MM.1S (cell line): Measurements from ENCODE around the gene CEP68.

ENCODE experiments used
- DNase-seq: peaks from one replicate; pipeline ENCODE4 v3.0.0-alpha.2; 2015
- H2AFZ ChIP-seq: fragments of 300-600 bp; sonication (generic); 2 replicates; pipeline ENCODE4 v1.6.0; 2016; ENCODE audit warnings: antibody characterized with exemption, low read length
- H3F3A ChIP-seq: fragments of 300-600 bp; sonication (generic); 2 replicates; pipeline ENCODE4 v1.6.1; 2016; ENCODE audit warnings: mild to moderate bottlenecking, antibody characterized with exemption, low read length, moderate library complexity, mixed read lengths; ENCODE audit not compliant: insufficient read depth
- H3K27ac ChIP-seq: fragments of 300-600 bp; sonication (generic); 2 replicates; pipeline ENCODE4 v1.5.1; 2016; ENCODE audit warnings: mild to moderate bottlenecking, low read length
- H3K27me3 ChIP-seq: fragments of 300-600 bp; sonication (generic); replicated peaks from 2 replicates; pipeline ENCODE4 v1.6.0; 2016; ENCODE audit warnings: low read length; ENCODE audit not compliant: insufficient read depth
- H3K36me3 ChIP-seq: fragments of 300-600 bp; sonication (generic); replicated peaks from 2 replicates; pipeline ENCODE4 v1.6.1; 2016; ENCODE audit warnings: mild to moderate bottlenecking, low read length, mixed read lengths; ENCODE audit not compliant: insufficient read depth
- H3K4me1 ChIP-seq: fragments of 300-600 bp; sonication (generic); 2 replicates; pipeline ENCODE4 v1.6.1; 2016; ENCODE audit warnings: low read length, mixed read lengths
- H3K4me2 ChIP-seq: fragments of 300-600 bp; sonication (generic); 2 replicates; pipeline ENCODE4 v1.6.0; 2016; ENCODE audit warnings: low read depth, low read length
- H3K4me3 ChIP-seq: fragments of 300-600 bp; sonication (generic); 2 replicates; pipeline ENCODE4 v1.5.1; 2016; ENCODE audit warnings: low read length, mixed read lengths
- H3K79me2 ChIP-seq: fragments of 300-600 bp; sonication (generic); 2 replicates; pipeline ENCODE4 v1.6.1; 2016; ENCODE audit warnings: mixed run types, low read length, mixed read lengths
- H3K9ac ChIP-seq: fragments of 300-600 bp; sonication (generic); 2 replicates; pipeline ENCODE4 v1.6.1; 2016; ENCODE audit warnings: low read length, mixed read lengths
- H3K9me2 ChIP-seq: fragments of 300-600 bp; sonication (generic); replicated peaks from 2 replicates; pipeline ENCODE4 v1.6.1; 2016; ENCODE audit warnings: mild to moderate bottlenecking, low read length, mixed read lengths; ENCODE audit not compliant: insufficient read depth
- H3K9me3 ChIP-seq: fragments of 300-600 bp; sonication (generic); replicated peaks from 2 replicates; pipeline ENCODE4 v1.6.1; 2016; ENCODE audit warnings: mild to moderate bottlenecking, low read length, mixed read lengths; ENCODE audit not compliant: insufficient read depth
- H4K20me1 ChIP-seq: fragments of 300-600 bp; sonication (generic); 2 replicates; pipeline ENCODE4 v1.6.1; 2016; ENCODE audit warnings: mild to moderate bottlenecking, low read length, moderate library complexity, mixed read lengths; ENCODE audit not compliant: insufficient read depth
- EZH2 ChIP-seq: fragments of 300-600 bp; sonication (generic); optimal IDR thresholded peaks from 2 replicates; pipeline ENCODE3; 2017; ENCODE audit warnings: low read depth, mild to moderate bottlenecking, antibody characterized with exemption, low read length, mixed read lengths
- EZH2phosphoT487 ChIP-seq: fragments of 300-600 bp; sonication (generic); IDR thresholded peaks from 2 replicates; pipeline ENCODE4 v1.6.1; 2018; ENCODE audit warnings: antibody characterized with exemption, low read length
- TF ChIP-seq, protein P1 (sequence below): fragments of 300-600 bp; sonication (generic); IDR thresholded peaks from 2 replicates; pipeline ENCODE4 v1.5.1; 2016; ENCODE audit warnings: antibody characterized with exemption, low read length, mixed read lengths

The CEP68 gene

DNA sequence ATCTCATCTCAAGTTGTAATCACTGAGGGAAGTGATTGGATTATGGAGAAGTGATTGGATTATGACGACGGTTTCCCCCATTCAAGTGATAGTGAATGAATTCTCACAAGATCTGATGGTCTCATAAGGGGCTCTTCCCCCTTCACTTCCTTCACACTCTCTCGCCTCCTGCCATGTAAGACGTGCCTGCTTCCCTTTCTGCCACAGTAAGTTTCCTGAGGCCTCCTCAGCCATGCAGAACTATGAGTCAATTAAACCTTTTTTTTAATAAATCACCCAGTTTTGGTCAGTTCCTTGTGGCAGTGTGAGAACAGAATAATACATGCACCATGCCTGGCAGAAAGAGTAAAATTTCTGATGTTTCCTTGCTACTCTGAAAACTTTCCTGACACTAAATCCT, 36.6 kb downstream of the CEP68 start:
- no peak for DNase-seq
- Histone ChIP-seq H2AFZ (no peak overlapping the region), H3K9ac (no peak overlapping the region), H3K9me2 (no peaks in the 10 kb centered on the region), H4K20me1 (no peaks in the 10 kb centered on the region), H3K9me3 (no peaks in the 10 kb centered on the region), H3F3A (no peaks in the 10 kb centered on the region), H3K27me3 (no peaks in the 10 kb centered on the region), H3K27ac (no peak overlapping the region), H3K4me1 (no peaks in the 10 kb centered on the region), H3K79me2 (peaks cover 84% of the 10 kb centered on the region), H3K36me3 (0 out of 2 replicates have a peak, but pooled peaks cover 6% of the 10 kb centered on the region), H3K4me2 (no peak overlapping the region), H3K4me3 (no peak overlapping the region)
- TF ChIP-seq, protein P1, sequence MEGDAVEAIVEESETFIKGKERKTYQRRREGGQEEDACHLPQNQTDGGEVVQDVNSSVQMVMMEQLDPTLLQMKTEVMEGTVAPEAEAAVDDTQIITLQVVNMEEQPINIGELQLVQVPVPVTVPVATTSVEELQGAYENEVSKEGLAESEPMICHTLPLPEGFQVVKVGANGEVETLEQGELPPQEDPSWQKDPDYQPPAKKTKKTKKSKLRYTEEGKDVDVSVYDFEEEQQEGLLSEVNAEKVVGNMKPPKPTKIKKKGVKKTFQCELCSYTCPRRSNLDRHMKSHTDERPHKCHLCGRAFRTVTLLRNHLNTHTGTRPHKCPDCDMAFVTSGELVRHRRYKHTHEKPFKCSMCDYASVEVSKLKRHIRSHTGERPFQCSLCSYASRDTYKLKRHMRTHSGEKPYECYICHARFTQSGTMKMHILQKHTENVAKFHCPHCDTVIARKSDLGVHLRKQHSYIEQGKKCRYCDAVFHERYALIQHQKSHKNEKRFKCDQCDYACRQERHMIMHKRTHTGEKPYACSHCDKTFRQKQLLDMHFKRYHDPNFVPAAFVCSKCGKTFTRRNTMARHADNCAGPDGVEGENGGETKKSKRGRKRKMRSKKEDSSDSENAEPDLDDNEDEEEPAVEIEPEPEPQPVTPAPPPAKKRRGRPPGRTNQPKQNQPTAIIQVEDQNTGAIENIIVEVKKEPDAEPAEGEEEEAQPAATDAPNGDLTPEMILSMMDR: no peak
- TF ChIP-seq EZH2phosphoT487 (no peak), EZH2 (no peak)

DNA sequence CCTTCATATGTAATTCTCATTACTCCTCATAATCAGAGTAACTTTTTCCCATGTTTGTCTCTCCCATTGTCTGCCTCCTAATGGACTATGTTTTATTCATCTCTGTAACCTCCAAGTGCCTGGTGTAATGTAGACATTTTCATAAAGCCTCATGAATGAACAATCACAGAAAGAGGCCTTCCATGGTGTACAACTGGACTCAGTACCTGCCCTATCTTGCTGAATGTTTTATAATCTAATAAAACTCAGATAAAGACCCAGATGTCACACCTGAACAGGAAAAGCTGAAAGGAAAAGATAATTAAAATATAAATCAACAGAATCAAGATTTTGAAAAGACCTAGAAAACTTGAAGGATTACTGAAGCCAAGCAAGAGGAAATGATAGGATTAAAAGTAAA, 37.0 kb downstream of the CEP68 start:
- 0 out of 2 replicates have a peak, but pooled peaks cover 6% of the 10 kb centered on the region for H3K36me3 ChIP-seq
- H3K4me3 ChIP-seq: no peak overlapping the region
- H3F3A ChIP-seq: no peaks in the 10 kb centered on the region
- TF ChIP-seq, protein P1: no peak
- TF ChIP-seq EZH2phosphoT487 (no peak), EZH2 (no peak)
- no peaks in the 10 kb centered on the region; the same call in 1 of the 2 replicates for H4K20me1 ChIP-seq
- H3K79me2 ChIP-seq: peaks cover 85% of the 10 kb centered on the region
- no peaks in the 10 kb centered on the region for H3K27me3 ChIP-seq
- no peak overlapping the region for H3K4me2 ChIP-seq
- H3K27ac ChIP-seq: no peak overlapping the region
- no peaks in the 10 kb centered on the region for H3K9me2 ChIP-seq
- no peak overlapping the region for H2AFZ ChIP-seq
- DNase-seq: no peak
- H3K4me1 ChIP-seq: no peaks in the 10 kb centered on the region
- H3K9ac ChIP-seq: no peak overlapping the region
- H3K9me3 ChIP-seq: no peaks in the 10 kb centered on the region

DNA sequence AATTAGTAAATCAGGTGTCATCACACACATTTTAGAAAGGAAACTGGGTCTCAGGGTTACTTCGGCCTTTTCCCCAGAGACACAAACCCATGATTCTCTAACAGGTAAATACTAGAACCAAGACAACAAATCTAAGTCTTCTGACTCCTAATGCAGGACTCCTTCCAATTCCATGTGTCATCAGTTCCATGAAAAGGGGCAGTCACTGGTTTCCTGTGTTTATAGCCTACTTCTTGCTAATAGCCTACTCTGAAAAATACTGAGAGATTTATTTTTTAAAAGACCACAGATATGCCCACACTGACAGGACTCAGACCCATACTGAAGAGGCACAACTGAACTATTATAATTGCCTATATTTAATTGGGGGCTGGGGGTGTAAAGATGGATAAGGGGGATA, 40.7 kb downstream of the CEP68 start:
- Histone ChIP-seq H3K9me3 (no peaks in the 10 kb centered on the region), H4K20me1 (no peaks in the 10 kb centered on the region; the same call in 1 of the 2 replicates), H2AFZ (no peak overlapping the region), H3K79me2 (peaks cover 83% of the 10 kb centered on the region), H3K27me3 (no peaks in the 10 kb centered on the region), H3K9me2 (no peaks in the 10 kb centered on the region), H3K27ac (no peak overlapping the region), H3K4me2 (no peak overlapping the region), H3K36me3 (peaks cover 8% of the 10 kb centered on the region), H3K4me1 (no peaks in the 10 kb centered on the region), H3K9ac (no peak overlapping the region), H3F3A (no peaks in the 10 kb centered on the region), H3K4me3 (no peak overlapping the region)
- DNase-seq: no peak
- TF ChIP-seq EZH2phosphoT487: no peak
- no peak for TF ChIP-seq EZH2
- TF ChIP-seq, protein P1: no peak
